IMR-90 (cell line): ENCODE measurements around the gene RNF112. TPM values are rescaled to one million over a fixed set of nuclear protein-coding genes. Genes with fewer than 3 reads are reported as not detected.

ENCODE experiments used
- ATAC-seq: fragments of 200-7000 bp; cut with Tn5 transposase; 2 replicates; pipeline ENCODE4 v1.9.1; 2020; ENCODE audit warnings: low read depth, mild to moderate bottlenecking, moderate library complexity
- BruUV-seq: library from RNA; stranded (reverse); fragments of 400-500 nt; replicated peaks from 2 replicates; lab custom pipeline; 2021; lab: Mats Ljungman, UMichigan
- CTCF ChIA-PET: fragments of 300-600 bp; formaldehyde crosslinking; extraction: SDS; loops from one replicate; lab custom pipeline; 2021; ENCODE audit warnings: antibody characterized with exemption; lab: Yijun Ruan, JAX
- POLR2A ChIA-PET: fragments of 300-600 bp; sonication (Branson Sonifier 250); formaldehyde crosslinking; loops from one replicate; lab custom pipeline; 2022; ENCODE audit warnings: antibody characterized with exemption; ENCODE audit not compliant: unreplicated experiment; lab: Charles Lee
- DNase-seq: peaks from one replicate; pipeline ENCODE4 v3.0.0; 2013
- H2AFZ ChIP-seq: replicated peaks from 2 replicates; pipeline ENCODE3; 2013; ENCODE audit warnings: low read length, mild to moderate bottlenecking; ENCODE audit not compliant: poor library complexity
- H2AK5ac ChIP-seq: 2 replicates; pipeline ENCODE4 v1.6.1; 2013; ENCODE audit warnings: low read depth, low read length, inconsistent platforms
- H2AK9ac ChIP-seq: replicated peaks from 2 replicates; pipeline ENCODE3; 2013; ENCODE audit warnings: mild to moderate bottlenecking, low read depth, low read length, moderate library complexity; ENCODE audit not compliant: poor library complexity
- H2BK120ac ChIP-seq: 2 replicates; pipeline ENCODE4 v1.6.1; 2013; ENCODE audit warnings: low read depth, low read length, inconsistent platforms
- H2BK15ac ChIP-seq: 3 replicates; pipeline ENCODE4 v1.6.1; 2013; ENCODE audit warnings: low read depth, low read length, inconsistent platforms
- H2BK20ac ChIP-seq: 2 replicates; pipeline ENCODE4 v1.6.1; 2013; ENCODE audit warnings: low read depth, mild to moderate bottlenecking, inconsistent platforms, low read length, moderate library complexity
- H2BK5ac ChIP-seq: 2 replicates; pipeline ENCODE4 v1.6.1; 2013; ENCODE audit warnings: mild to moderate bottlenecking, low read depth, low read length, inconsistent platforms; ENCODE audit not compliant: poor library complexity, severe bottlenecking
- H3K14ac ChIP-seq: replicated peaks from 2 replicates; pipeline ENCODE4 v1.6.1; 2013; ENCODE audit warnings: low read depth, low read length, inconsistent platforms
- H3K18ac ChIP-seq: 2 replicates; pipeline ENCODE4 v1.6.1; 2013; ENCODE audit warnings: low read depth, low read length, control low read depth
- H3K23ac ChIP-seq: 2 replicates; pipeline ENCODE4 v1.6.1; 2013; ENCODE audit warnings: low read depth, low read length, inconsistent platforms
- H3K27ac ChIP-seq: 2 replicates; pipeline ENCODE4 v1.5.1; 2013; ENCODE audit warnings: mild to moderate bottlenecking, control low read depth, low read length; ENCODE audit not compliant: insufficient read depth
- H3K27me3 ChIP-seq: 2 replicates; pipeline ENCODE4 v1.6.1; 2013; ENCODE audit warnings: low read length; ENCODE audit not compliant: control insufficient read depth, insufficient read depth
- H3K36me3 ChIP-seq: 2 replicates; pipeline ENCODE4 v1.6.1; 2013; ENCODE audit warnings: low read length, mixed read lengths; ENCODE audit not compliant: control insufficient read depth, insufficient read depth
- H3K4ac ChIP-seq: 2 replicates; pipeline ENCODE4 v1.6.1; 2013; ENCODE audit warnings: low read depth, low read length, inconsistent platforms
- H3K4me1 ChIP-seq: 2 replicates; pipeline ENCODE4 v1.6.1; 2013; ENCODE audit warnings: low read length, mixed read lengths; ENCODE audit not compliant: control insufficient read depth, insufficient read depth
- H3K4me2 ChIP-seq: 2 replicates; pipeline ENCODE4 v1.6.1; 2013; ENCODE audit warnings: low read depth, mild to moderate bottlenecking, control low read depth, low read length, moderate library complexity
- H3K4me3 ChIP-seq: 2 replicates; pipeline ENCODE4 v1.5.1; 2013; ENCODE audit warnings: low read depth, mild to moderate bottlenecking, control low read depth, low read length, moderate library complexity; ENCODE audit not compliant: insufficient read depth
- H3K56ac ChIP-seq: 2 replicates; pipeline ENCODE4 v1.6.1; 2013; ENCODE audit warnings: low read length, inconsistent platforms; ENCODE audit not compliant: insufficient read depth; ENCODE audit errors: extremely low read depth
- H3K79me1 ChIP-seq, 2 experiments: 2 replicates each; pipeline ENCODE4 v1.6.1; 2013; ENCODE audit warnings: low read length in 2 of 2, inconsistent platforms in 1 of 2, low read depth in 1 of 2
- H3K9ac ChIP-seq: 2 replicates; pipeline ENCODE4 v1.6.1; 2013; ENCODE audit warnings: low read depth, low read length, control low read depth
- H3K9me1 ChIP-seq: 2 replicates; pipeline ENCODE4 v1.6.1; 2013; ENCODE audit warnings: low read length, inconsistent platforms; ENCODE audit not compliant: insufficient read depth
- H3K9me3 ChIP-seq: 2 replicates; pipeline ENCODE4 v1.6.1; 2013; ENCODE audit warnings: low read length; ENCODE audit not compliant: control insufficient read depth, insufficient read depth
- H4K20me1 ChIP-seq: 2 replicates; pipeline ENCODE4 v1.6.1; 2013; ENCODE audit warnings: low read length, inconsistent platforms; ENCODE audit not compliant: insufficient read depth
- H4K5ac ChIP-seq: 2 replicates; pipeline ENCODE4 v1.6.1; 2013; ENCODE audit warnings: mild to moderate bottlenecking, low read depth, low read length, control low read depth
- H4K8ac ChIP-seq, 2 experiments: 2 replicates each; pipeline ENCODE4 v1.6.1; 2013; ENCODE audit warnings: low read depth in 2 of 2, low read length in 2 of 2, control low read depth in 1 of 2, inconsistent platforms in 1 of 2
- H4K91ac ChIP-seq: 2 replicates; pipeline ENCODE4 v1.6.1; 2013; ENCODE audit warnings: low read depth, low read length, inconsistent platforms; ENCODE audit not compliant: insufficient read depth
- BHLHE40 ChIP-seq: fragments of 150-350 bp; IDR thresholded peaks from 2 replicates; pipeline ENCODE4 v1.6.1; 2016; ENCODE audit warnings: mild to moderate bottlenecking, low read depth, low read length
- MAFK ChIP-seq: IDR thresholded peaks from 2 replicates; pipeline ENCODE4 v1.6.1; 2012; ENCODE audit warnings: low read depth, low read length, improper control_type of control experiment
- MAZ ChIP-seq: IDR thresholded peaks from 2 replicates; pipeline ENCODE4 v1.6.1; 2012; ENCODE audit warnings: low read depth, mild to moderate bottlenecking, low read length, improper control_type of control experiment, moderate library complexity, borderline replicate concordance
- POLR2A ChIP-seq: IDR thresholded peaks from 2 replicates; pipeline ENCODE4 v1.6.1; 2012; ENCODE audit warnings: mild to moderate bottlenecking, low read depth, low read length
- RAD21 ChIP-seq: IDR thresholded peaks from 2 replicates; pipeline ENCODE4 v1.6.1; 2012; ENCODE audit warnings: low read length, improper control_type of control experiment
- RCOR1 ChIP-seq: IDR thresholded peaks from 2 replicates; pipeline ENCODE4 v1.6.1; 2012; ENCODE audit warnings: mild to moderate bottlenecking, low read length, improper control_type of control experiment; ENCODE audit not compliant: insufficient replicate concordance
- SMC3 ChIP-seq: fragments of 150-350 bp; IDR thresholded peaks from 2 replicates; pipeline ENCODE4 v1.6.1; 2016; ENCODE audit warnings: low read depth, mild to moderate bottlenecking, antibody characterized with exemption, low read length, moderate library complexity
- WGBS, 2 experiments: methylation state at CpG; one replicate each; pipeline versions ENCODE4 v1.1.5 to v1.1.7; 2013; ENCODE audit warnings: missing lambda C conversion rate in 2 of 2; ENCODE audit not compliant: insufficient read length in 1 of 2; ENCODE audit errors: extremely low coverage in 2 of 2; 5-methylcytosine and 5-hydroxymethylcytosine counted together
- dilution Hi-C: fragments of 300-500 bp; cut with HindIII; formaldehyde crosslinking; loops from one replicate; pipeline ENCODE4 v1.14.3; 2018; ENCODE audit warnings: low sequenced_read_pairs; ENCODE audit not compliant: unreplicated experiment
- in situ Hi-C: fragments of 300-500 bp; cut with MboI; formaldehyde crosslinking; loops from 3 replicates; pipeline ENCODE4 v1.14.3; 2019; ENCODE audit warnings: low sequenced_read_pairs, inconsistent platforms, mixed read lengths
- intact Hi-C: fragments of 100-400 bp; cut with micrococcal nuclease; formaldehyde crosslinking; loops from 2 replicates; pipeline ENCODE4 v1.10.0; 2022
- polyA plus RNA-seq, 3 experiments: library from polyadenylated mRNA; depleted of rRNA; stranded (reverse); fragments of >200 nt; gene quantifications; 2 replicates each; pipeline ENCODE4 v1.2.3, GENCODE V29; 2012; ENCODE audit warnings: low replicate concordance in 1 of 3
- total RNA-seq: library from RNA; depleted of rRNA; stranded (reverse); fragments of >200 nt; gene quantifications from 2 replicates; pipeline ENCODE4 v1.2.3, GENCODE V29; 2012
- TF ChIP-seq, protein P1 (sequence below): conservative IDR thresholded peaks from 2 replicates; pipeline ENCODE4 v1.5.1; 2012; ENCODE audit warnings: mild to moderate bottlenecking, low read depth, low read length, improper control_type of control experiment

RNF112 gene
- total and polyA plus RNA-seq, 2 of the 4 experiments (the other 2 are of a cell fraction), result 2.5 to 5.7 TPM

DNA sequence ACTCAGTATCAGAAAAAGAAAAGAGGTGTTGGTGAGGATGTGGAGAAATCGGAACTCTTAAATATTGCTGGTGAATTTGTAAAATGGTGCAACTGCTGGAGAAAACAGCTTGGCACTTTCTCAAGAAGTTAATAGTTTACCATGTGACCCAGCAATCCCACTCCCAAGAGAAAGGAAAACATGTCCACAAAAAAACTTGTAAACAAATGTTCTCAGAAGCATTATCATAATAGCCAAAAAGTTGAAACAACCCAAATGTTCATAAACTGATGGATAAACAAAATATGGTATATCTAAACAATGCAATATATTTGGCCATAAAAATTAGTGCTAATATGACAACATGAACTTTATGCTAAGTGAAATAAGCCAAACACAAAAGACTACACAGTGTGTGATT is 35.3 kb upstream of the RNF112 start:
- BruUV-seq, result no TSS peak
- H2BK120ac ChIP-seq, result no peak overlapping the region
- peaks cover 17% of the 10 kb centered on the region for H3K36me3 ChIP-seq
- H2BK5ac ChIP-seq, result no peak overlapping the region
- ATAC-seq (no peak), DNase-seq (no peak)
- intact Hi-C loops, result loop anchor here (5.0 kb wide), 1 partner anchor 387 kb away; no protein-coding TSS in a partner anchor
- H4K5ac ChIP-seq, result no peak overlapping the region
- no peak overlapping the region for H4K91ac ChIP-seq
- H2AK5ac ChIP-seq, result no peak overlapping the region
- H3K27ac ChIP-seq, result no peak overlapping the region
- H2BK15ac ChIP-seq, result no peak overlapping the region
- no peak overlapping the region for H3K4ac ChIP-seq
- WGBS, 2 experiments, result 0% methylated on average over 1 of the region's 1 CpG; no CpG with 5 or more reads in 1 of the 2 experiments
- POLR2A ChIA-PET, result no interaction called here
- H3K4me2 ChIP-seq, result no peak overlapping the region
- H4K20me1 ChIP-seq, result peaks cover 16% of the 10 kb centered on the region
- H3K9me1 ChIP-seq, result peaks cover 16% of the 10 kb centered on the region
- no peak overlapping the region for H3K4me3 ChIP-seq
- no peaks in the 10 kb centered on the region for H3K9me3 ChIP-seq
- dilution Hi-C loops, result no loop called here
- H3K4me1 ChIP-seq, result peaks cover 9% of the 10 kb centered on the region; the same call in 1 of the 2 replicates
- TF ChIP-seq POLR2A (no peak), RCOR1 (no peak), RAD21 (no peak), MAFK (no peak), MAZ (no peak), SMC3 (no peak), BHLHE40 (no peak)
- TF ChIP-seq, protein P1, sequence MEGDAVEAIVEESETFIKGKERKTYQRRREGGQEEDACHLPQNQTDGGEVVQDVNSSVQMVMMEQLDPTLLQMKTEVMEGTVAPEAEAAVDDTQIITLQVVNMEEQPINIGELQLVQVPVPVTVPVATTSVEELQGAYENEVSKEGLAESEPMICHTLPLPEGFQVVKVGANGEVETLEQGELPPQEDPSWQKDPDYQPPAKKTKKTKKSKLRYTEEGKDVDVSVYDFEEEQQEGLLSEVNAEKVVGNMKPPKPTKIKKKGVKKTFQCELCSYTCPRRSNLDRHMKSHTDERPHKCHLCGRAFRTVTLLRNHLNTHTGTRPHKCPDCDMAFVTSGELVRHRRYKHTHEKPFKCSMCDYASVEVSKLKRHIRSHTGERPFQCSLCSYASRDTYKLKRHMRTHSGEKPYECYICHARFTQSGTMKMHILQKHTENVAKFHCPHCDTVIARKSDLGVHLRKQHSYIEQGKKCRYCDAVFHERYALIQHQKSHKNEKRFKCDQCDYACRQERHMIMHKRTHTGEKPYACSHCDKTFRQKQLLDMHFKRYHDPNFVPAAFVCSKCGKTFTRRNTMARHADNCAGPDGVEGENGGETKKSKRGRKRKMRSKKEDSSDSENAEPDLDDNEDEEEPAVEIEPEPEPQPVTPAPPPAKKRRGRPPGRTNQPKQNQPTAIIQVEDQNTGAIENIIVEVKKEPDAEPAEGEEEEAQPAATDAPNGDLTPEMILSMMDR, result no peak
- H3K18ac ChIP-seq, result no peak overlapping the region
- H3K14ac ChIP-seq, result no peak overlapping the region
- no peak overlapping the region for H2AK9ac ChIP-seq
- H3K27me3 ChIP-seq, result no peaks in the 10 kb centered on the region
- CTCF ChIA-PET, result interaction anchor here (1.5 kb wide), 1 partner anchor 13 kb away, joined by 3 read pairs; the partner anchor contains the start of gene B9D1
- H3K9ac ChIP-seq, result no peak overlapping the region
- peaks cover 27 to 35% of the 10 kb centered on the region in 2 experiments for H3K79me1 ChIP-seq
- no peak overlapping the region for H4K8ac ChIP-seq
- H3K23ac ChIP-seq, result no peak overlapping the region
- in situ Hi-C loops, result no loop called here
- H3K56ac ChIP-seq, result no peak overlapping the region
- H2AFZ ChIP-seq, result no peak overlapping the region
- no peak overlapping the region for H2BK20ac ChIP-seq
